K562 (cell line): Measurements from ENCODE around the gene GBA2. TPM values are rescaled to one million over a fixed set of nuclear protein-coding genes. Genes with fewer than 3 reads are reported as not detected.
A peak's percentile ranks its signal among the peaks of the same experiment; 100 is the strongest.

Source experiments
- ATAC-seq: fragments of 200-7000 bp; cut with Tn5 transposase; 3 replicates; pipeline ENCODE4 v1.9.1; 2020; ENCODE audit warnings: moderate library complexity
- BruUV-seq: library from RNA; stranded (reverse); fragments of 400-500 nt; replicated peaks from 2 replicates; lab custom pipeline; 2021; lab: Mats Ljungman, UMichigan
- CTCF ChIA-PET: fragments of 300-600 bp; formaldehyde crosslinking; extraction: SDS; loops from one replicate; lab custom pipeline; 2021; ENCODE audit warnings: low intra/inter-chr PET ratio; lab: Yijun Ruan, JAX
- POLR2A ChIA-PET: fragments of 300-600, 350-650 bp; sonication (Branson Sonifier 250); formaldehyde crosslinking; extraction: SDS; loops from one replicate; lab custom pipeline; 2021; ENCODE audit warnings: antibody characterized with exemption, inconsistent platforms; lab: Yijun Ruan, JAX
- DNase-seq, 4 experiments: peaks; one replicate each; pipeline versions ENCODE4 v3.0.0 to v3.0.0-alpha.2; 2011 to 2018; ENCODE audit warnings: low spot score in 3 of 4, mixed read lengths in 3 of 4; ENCODE audit errors: extremely low read depth in 1 of 4
- FAIRE-seq: peaks from 2 replicates; lab custom pipeline; 2011; peaks lifted over from hg19 to GRCh38; lab: Jason Lieb, UNC
- H2AFZ ChIP-seq: 2 replicates; pipeline ENCODE4 v1.6.0; 2011; ENCODE audit warnings: low read depth, low read length, control low read depth, inconsistent platforms
- H3K27ac ChIP-seq: fragments of 200-600 bp; 3 replicates; pipeline ENCODE4 v1.8.0; 2011; ENCODE audit warnings: low read depth, mild to moderate bottlenecking, control low read depth, inconsistent platforms, low read length, moderate library complexity, mixed read lengths; ENCODE audit errors: extremely low read depth
- H3K27me3 ChIP-seq, 2 experiments: fragments of 300-600 bp in 1 of 2; 2 replicates in 1 of 2; 3 replicates in 1 of 2; pipeline versions ENCODE4 v1.6.0 to v1.8.0; 2011; ENCODE audit warnings: inconsistent platforms in 2 of 2, low read length in 2 of 2, mild to moderate bottlenecking in 1 of 2, mixed read lengths in 1 of 2, moderate library complexity in 1 of 2; ENCODE audit not compliant: control insufficient read depth in 2 of 2, insufficient read depth in 2 of 2
- H3K36me3 ChIP-seq: fragments of 300-600 bp; 3 replicates; pipeline ENCODE4 v1.8.0; 2011; ENCODE audit warnings: mild to moderate bottlenecking, low read length, inconsistent platforms; ENCODE audit not compliant: control insufficient read depth, insufficient read depth
- H3K4me1 ChIP-seq, 2 experiments: fragments of 200-600 bp in 1 of 2; replicated peaks in 1 of 2; 2 replicates in 1 of 2; 3 replicates in 1 of 2; pipeline versions ENCODE4 v1.5.1 to v1.8.0; 2011; ENCODE audit warnings: inconsistent platforms in 2 of 2, low read length in 2 of 2, mild to moderate bottlenecking in 1 of 2, mixed read lengths in 1 of 2, moderate library complexity in 1 of 2; ENCODE audit not compliant: control insufficient read depth in 2 of 2, insufficient read depth in 2 of 2
- H3K4me2 ChIP-seq: 2 replicates; pipeline ENCODE4 v1.6.1; 2011; ENCODE audit warnings: low read length, control low read depth, inconsistent platforms, mixed read lengths; ENCODE audit not compliant: insufficient read depth
- H3K4me3 ChIP-seq: fragments of 200-600 bp; sonication (generic), shearing (Covaris generic); 2 replicates; pipeline ENCODE4 v1.5.1; 2016; ENCODE audit warnings: control low read depth, inconsistent platforms
- H3K79me2 ChIP-seq: fragments of 200-600 bp; 3 replicates; pipeline ENCODE4 v1.8.0; 2011; ENCODE audit warnings: low read length, inconsistent platforms; ENCODE audit not compliant: control insufficient read depth, insufficient read depth
- H3K9ac ChIP-seq, 2 experiments: 2 replicates each; pipeline versions ENCODE4 v1.6.0 to v1.6.1; 2011; ENCODE audit warnings: low read depth in 2 of 2, low read length in 2 of 2, control low read depth in 1 of 2, inconsistent platforms in 1 of 2, mild to moderate bottlenecking in 1 of 2, mixed read lengths in 1 of 2; ENCODE audit not compliant: insufficient read depth in 1 of 2
- H3K9me1 ChIP-seq: one replicate; pipeline ENCODE4 v1.6.0; 2011; ENCODE audit warnings: inconsistent platforms, mild to moderate bottlenecking, low read length, moderate library complexity; ENCODE audit not compliant: control insufficient read depth, insufficient read depth
- H3K9me3 ChIP-seq: replicated peaks from 2 replicates; pipeline ENCODE4 v1.5.1; 2011; ENCODE audit warnings: low read depth, low read length, inconsistent platforms; ENCODE audit not compliant: control insufficient read depth, insufficient read depth
- H4K20me1 ChIP-seq: replicated peaks from 2 replicates; pipeline ENCODE4 v1.6.1; 2011; ENCODE audit warnings: low read length, inconsistent platforms, mixed read lengths; ENCODE audit not compliant: control insufficient read depth, insufficient read depth
- RB1 ChIP-seq: fragments of 450-650 bp; IDR thresholded peaks from 2 replicates; pipeline ENCODE4 v1.6.1; 2017; ENCODE audit warnings: low read depth, mild to moderate bottlenecking
- TGIF2 ChIP-seq: sonication (generic); formaldehyde crosslinking; IDR thresholded peaks from 2 replicates; pipeline ENCODE4 v1.8.1; 2022; ENCODE audit warnings: mild to moderate bottlenecking, missing genetic modification reagents, moderate library complexity
- WGBS: fragments of 100-300 bp; shearing (Covaris generic); methylation state at CpG from one replicate; pipeline ENCODE4 v1.1.6; 2016; ENCODE audit warnings: low coverage, mixed read lengths; ENCODE audit not compliant: insufficient coverage; ENCODE audit errors: missing lambda C conversion rate; 5-methylcytosine and 5-hydroxymethylcytosine counted together
- in situ Hi-C: fragments of 300-500 bp; cut with MboI; formaldehyde crosslinking; loops from 4 replicates; pipeline ENCODE4 v1.15.0; 2018; ENCODE audit warnings: inconsistent platforms, mixed read lengths
- intact Hi-C: fragments of 100-400 bp; cut with micrococcal nuclease; formaldehyde crosslinking; loops from 2 replicates; pipeline ENCODE4 v1.14.2; 2022
- polyA plus RNA-seq, 8 experiments: library from polyadenylated mRNA; depleted of rRNA in 4 of 8; stranded (reverse) in 5 of 8; unstranded in 3 of 8; fragments of >200 nt; fragmentation: Nextera tagmentation in 2 of 8; fragmentation: Illumina TruSeq in 1 of 8; extraction: Ambion mirVana in 2 of 8; extraction: Trizol in 1 of 8; gene quantifications; 2 replicates each; pipeline versions ENCODE4 v1.2.1 to v1.2.3, GENCODE V29; 2011 to 2014; ENCODE audit warnings: inconsistent platforms in 1 of 8, missing spikeins in 1 of 8
- total RNA-seq, 7 experiments: library from RNA; depleted of rRNA in 6 of 7; stranded (reverse); fragments of >200 nt in 6 of 7; fragmentation: Illumina TruSeq in 2 of 7; extraction: Trizol in 2 of 7; gene quantifications; 2 replicates each; pipeline versions ENCODE4 v1.2.1 to v1.2.3, GENCODE V29; 2011 to 2021; ENCODE audit warnings: low replicate concordance in 1 of 7

The GBA2 gene
- total and polyA plus RNA-seq, 9 of the 15 experiments (the other 6 are each of a cell fraction or from before 2014, with no cell fraction given) = 14.1 to 60.4 (median 32.1) TPM

- POLR2A ChIA-PET = interaction anchor here (0.6 to 1.5 kb wide), 8 partner anchors 10 to 37 kb away, joined by 3 to 10 read pairs (median 3); no protein-coding TSS in a partner anchor
- TF ChIP-seq TGIF2 (CRISPR knock-in tag) (peak; percentile 36; the same call in 1 of the 2 replicates), RB1 (no peak)
- no peaks in the 10 kb centered on the region for H3K79me2 ChIP-seq
- DNase-seq (peak in 2 of 4 experiments; percentile 19 to 28), ATAC-seq (no peak), FAIRE-seq (no peak)
- peak within 1 kb of the TSS; percentile 73 to 92 for H3K9ac ChIP-seq
- peak within 1 kb of the TSS; percentile 91 for H2AFZ ChIP-seq
- peaks cover 12 to 23% of the 10 kb centered on the region in 2 experiments; a peak in 4 of 5 replicates for H3K4me1 ChIP-seq
- H3K27ac ChIP-seq = peak within 1 kb of the TSS; percentile 86
- peak within 1 kb of the TSS; percentile 72 for H3K4me3 ChIP-seq
- intact Hi-C loops = no loop called here
- no peaks in the 10 kb centered on the region for H3K9me3 ChIP-seq
- peak within 1 kb of the TSS; percentile 89 for H3K4me2 ChIP-seq
- no peaks in the 10 kb centered on the region for H3K27me3 ChIP-seq
- no peaks in the 10 kb centered on the region for H3K9me1 ChIP-seq
- CTCF ChIA-PET = no interaction called here
- no TSS peak for BruUV-seq
- H3K36me3 ChIP-seq = no peaks in the 10 kb centered on the region
- H4K20me1 ChIP-seq = no peaks in the 10 kb centered on the region
- in situ Hi-C loops = no loop called here
- 91% methylated on average over 7 of the region's 61 CpGs for WGBS
Observed at GRCh38 chr9:35689542-35690293, 59.3 kb downstream of the GBA2 start, which contains the start of gene TPM2. TSS of gene TPM2 (minus strand) at chr9:35689925. CDS start at chr9:35689817, 108 bp downstream.
